ENCODE results near the gene PKP4.

PKP4 gene

DNA sequence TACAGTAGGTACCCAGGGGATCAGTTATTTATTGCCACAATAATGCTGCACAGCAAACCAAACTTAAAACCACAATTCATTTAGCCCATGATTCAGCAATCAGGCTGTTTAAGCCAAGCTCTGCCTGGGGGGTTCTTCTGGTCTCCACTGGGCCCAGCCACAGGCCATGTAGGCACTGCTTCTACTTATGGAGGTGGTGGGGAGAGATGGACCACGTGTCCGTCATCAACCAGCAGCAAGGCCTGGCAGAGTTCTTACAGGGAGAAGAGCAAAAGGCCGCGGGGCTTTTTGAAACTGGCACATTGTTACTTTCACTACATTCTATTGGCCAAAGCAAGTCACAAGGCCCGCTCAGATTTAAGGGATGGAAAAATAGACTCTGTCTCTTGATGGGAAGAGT is 262.1 kb downstream of the PKP4 start:
- no peak for DNase-seq (ENCODE audit: low read depth)

GRCh38 chr2:158719403-158719802 is 262.7 kb downstream of the PKP4 start:
- no peak for DNase-seq (ENCODE audit: low read depth)

DNA sequence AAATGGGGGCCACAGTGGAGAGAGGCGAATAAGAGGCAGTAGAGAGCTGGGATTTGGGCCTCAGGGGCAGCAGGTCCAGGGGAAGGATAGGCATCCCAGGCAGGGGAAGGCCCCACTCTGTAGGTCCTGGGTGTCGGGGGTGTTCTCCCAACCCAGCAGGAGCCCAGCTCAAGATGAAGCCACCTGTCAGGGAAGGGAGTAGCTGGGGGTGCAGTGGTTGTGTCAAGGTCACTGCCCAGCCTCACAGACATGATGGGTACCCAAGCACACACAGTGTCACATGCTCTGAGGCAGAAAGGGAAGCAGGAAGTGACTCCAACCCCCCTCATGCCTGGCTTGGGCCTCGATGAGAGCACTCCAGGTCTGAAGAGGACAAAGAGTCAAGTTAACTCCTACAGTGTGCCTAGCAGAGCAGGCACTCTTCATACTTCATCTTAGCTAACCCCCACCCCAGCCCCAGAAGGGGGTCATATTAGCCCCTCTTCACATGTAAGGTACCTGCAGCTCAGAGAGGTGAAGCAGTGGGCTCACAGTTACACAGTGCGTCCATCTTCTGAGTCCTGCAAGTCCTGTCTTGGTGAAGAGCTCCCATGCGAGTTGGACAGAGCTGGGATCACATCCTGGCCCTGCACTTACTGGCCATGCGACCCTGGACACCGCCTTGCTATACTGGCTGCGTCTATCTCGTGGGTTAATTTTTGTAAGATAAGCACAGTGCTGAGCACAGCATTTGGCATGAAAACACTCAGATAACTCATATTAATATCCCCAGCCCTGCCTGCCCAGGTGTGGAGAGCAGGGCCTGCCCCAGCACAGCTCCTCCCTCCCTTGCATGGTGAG is 265.7 kb downstream of the PKP4 start:
- DNase-seq (ENCODE audit: low read depth), result no peak

GRCh38 chr2:158723181-158723838 is 266.6 kb downstream of the PKP4 start:
- no peak for DNase-seq (ENCODE audit: low read depth)

- DNase-seq (ENCODE audit: low read depth), result no peak
Observed at GRCh38 chr2:158723921-158724802, 267.4 kb downstream of the PKP4 start.

DNA sequence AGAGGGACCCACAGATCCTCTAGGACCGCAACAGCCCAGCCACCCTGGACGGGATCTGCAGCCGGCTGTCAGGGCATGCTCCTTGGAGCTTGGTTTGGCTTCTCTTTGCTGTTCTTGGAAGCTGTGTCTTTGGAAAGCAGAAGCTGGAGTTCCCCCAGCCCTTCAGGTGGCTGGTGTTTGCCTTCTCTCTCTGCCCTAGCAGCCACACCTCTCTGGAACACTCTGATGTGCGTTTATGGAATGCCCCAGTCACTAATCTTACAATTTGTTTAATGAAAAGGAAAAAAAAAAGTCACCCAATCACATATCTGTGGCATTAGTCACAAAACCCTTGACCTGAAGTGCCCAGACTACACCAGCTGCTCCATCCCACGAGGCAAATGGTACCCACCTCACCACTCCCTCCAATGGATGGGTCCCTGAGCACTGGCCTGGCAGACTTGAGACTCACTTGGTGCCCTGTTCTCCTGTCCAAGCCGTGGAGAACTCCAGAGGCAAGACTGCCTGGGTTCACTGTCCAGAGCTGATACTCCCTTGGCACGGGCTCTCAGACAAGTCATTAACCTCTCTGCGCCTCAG is 268.1 kb downstream of the PKP4 start:
- DNase-seq (ENCODE audit: low read depth), result no peak

DNA sequence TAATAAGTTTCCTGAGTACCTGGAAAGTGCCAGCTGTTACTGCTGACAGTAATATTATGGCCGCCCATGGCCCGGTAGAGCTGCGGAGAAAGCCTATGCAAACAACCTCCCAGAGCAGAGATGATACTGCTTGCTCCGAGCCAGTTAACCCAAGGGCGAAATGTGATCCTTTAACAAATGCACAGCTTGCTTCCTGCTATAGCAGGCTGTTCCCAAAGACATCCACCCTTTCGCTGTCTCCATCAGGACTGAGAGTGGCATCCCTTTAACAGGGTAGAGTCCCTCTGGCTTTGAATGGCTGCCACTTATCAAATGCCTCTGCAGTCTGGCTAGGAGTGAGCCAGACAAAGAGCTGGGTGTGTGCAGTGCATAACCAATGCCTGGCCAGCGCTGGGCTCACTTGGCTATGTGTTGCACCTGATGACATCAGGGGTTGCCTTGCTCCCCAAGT is 268.7 kb downstream of the PKP4 start:
- no peak for DNase-seq (ENCODE audit: low read depth)

DNA sequence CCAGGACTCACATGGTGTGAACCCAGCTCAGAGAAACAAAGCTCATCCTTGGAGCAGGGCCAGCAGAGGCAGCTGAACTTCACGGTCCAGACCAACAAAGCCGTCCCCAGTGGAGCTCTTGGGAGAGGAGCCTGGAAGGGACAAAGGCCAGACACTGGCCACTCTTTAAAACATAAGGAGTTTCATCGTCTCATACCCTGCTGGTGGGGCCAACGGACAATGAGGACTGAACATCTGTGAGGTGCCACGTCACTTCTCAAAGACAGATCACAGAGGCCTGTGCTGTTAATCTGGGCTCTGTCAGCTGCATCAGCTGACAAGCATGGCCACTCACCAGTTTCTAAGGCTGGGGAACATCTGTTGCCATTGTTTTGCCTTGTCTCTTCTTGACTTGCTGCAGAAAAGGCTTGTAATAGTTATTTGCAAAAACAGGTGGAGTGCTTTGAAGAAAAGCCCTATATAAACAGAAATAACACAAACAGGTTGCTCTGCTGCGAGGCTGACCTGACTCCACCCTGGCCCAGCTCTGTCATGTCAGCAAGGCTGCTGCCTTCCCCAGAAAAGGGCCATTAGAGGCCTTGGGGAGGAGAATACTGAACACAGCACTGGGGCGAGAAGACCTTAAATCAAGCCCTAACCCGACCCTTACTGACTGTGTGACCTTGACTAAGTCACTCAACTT is 270.3 kb downstream of the PKP4 start:
- DNase-seq (ENCODE audit: low read depth), result no peak

DNA sequence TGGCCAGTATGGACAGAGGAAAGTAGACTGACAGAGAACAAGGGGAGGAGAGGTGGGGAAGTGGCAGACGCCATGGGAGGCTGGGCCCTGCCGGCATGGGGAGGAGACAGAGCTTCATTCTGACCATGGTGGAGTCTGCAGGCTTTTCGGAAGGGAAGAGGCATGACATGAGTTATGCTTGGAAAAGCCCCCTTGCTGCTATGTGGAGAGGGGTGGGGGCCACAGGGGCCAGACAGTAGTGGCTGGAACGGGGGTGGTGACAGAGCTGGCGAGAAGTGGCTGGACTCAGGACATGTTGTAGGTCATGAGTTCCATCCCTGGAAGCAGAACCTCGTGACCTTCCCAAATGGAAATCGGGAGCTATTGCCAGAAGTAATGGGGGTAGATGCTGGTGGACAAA is 271.7 kb downstream of the PKP4 start:
- no peak for DNase-seq (ENCODE audit: low read depth)

- DNase-seq (ENCODE audit: low read depth), result no peak
Observed at GRCh38 chr2:158729451-158729850, 272.7 kb downstream of the PKP4 start.

DNA sequence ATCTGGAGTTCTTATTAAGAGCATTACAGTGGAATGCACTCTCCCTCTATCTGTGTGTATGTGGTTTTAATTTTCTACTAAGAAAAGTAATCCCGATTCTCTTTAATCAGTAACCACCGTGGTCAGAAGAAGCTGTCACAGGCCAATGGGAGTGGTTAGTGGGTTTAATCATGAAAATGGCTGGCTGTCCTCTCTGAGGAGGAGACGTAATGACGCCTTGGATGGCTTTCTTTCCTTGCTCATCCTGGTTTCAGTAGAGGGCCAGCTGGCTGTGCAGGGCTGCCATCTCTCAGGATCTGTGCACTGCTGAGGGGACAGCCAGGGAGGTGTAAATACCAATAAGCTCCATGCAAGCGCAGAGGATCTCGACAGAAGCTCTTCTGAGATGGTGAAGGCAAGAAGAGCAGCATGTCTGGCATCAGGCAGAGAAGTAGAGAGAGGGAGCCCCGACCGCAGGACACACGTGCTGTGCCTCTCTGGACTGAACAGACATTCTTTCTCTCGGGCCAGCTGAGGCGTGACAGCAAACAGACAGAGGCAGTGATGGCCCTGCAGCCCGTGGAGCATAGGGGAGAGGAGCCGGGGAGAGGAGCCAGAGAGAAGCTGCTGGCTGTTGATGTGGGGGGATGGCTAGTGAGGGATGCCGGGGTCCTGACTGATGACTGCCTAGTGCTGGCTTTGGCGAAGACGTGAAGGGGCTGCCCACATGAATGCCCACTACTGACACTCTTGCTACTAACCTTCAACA is 273.3 kb downstream of the PKP4 start:
- no peak for DNase-seq (ENCODE audit: low read depth)

DNA sequence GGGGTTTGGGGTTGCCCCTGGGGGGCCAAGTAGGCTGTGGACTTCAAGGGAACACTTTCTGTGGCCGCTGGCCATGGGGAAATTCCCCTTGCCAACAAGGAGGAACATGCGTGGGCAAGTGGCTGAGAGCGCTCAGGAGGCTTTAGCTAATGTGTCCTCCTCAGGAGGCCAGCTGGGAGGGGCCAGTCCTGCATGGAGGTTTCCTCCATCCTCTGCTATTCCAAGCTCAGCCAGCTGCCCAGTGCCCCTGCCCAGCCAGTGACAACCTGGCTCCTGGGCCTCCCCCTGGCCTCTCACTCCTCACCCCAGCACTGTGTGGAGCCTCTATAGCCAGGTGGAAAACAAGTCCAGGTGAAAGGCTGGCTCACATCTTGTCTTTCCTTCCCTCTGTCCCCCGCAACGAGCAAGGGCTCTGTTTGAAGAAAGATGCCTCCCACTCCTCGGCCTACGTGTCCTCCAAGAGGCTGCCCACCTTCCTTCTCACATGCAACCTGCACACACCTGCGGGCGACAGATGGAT is 273.9 kb downstream of the PKP4 start:
- DNase-seq (ENCODE audit: low read depth), result no peak

DNA sequence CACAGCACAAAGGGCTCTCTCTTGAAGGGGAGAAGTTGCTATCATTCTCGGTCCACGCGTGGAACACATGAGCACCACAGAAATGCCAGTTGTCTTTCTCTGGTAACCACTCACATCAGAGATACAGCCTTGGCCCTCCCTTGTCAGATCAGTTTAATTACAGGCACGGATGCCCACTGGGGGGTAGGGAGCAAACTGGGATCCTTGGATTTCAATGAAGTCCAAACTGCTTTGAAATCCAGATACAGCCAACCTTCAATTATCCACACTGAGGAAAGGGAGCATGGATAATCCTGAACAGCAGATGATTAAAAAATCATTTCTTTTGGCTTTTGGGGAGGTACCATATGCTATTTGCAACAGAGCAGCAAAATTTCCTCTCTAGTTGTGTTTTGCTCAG is 274.6 kb downstream of the PKP4 start:
- DNase-seq (ENCODE audit: low read depth), result no peak

Data from stimulated activated CD8-positive, alpha-beta memory T cell treated with anti-CD3 and anti-CD28 coated beads, Interleukin-7, amount 100 ng/mL, for 24 hours (primary cell).